IMR-90 (cell line): ENCODE data around the gene TXNDC8. TPM values are rescaled to one million over a fixed set of nuclear protein-coding genes. Genes with fewer than 3 reads are reported as not detected.

Experiments
- ATAC-seq: fragments of 200-7000 bp; cut with Tn5 transposase; 2 replicates; pipeline ENCODE4 v1.9.1; 2020; ENCODE audit warnings: low read depth, mild to moderate bottlenecking, moderate library complexity
- BruUV-seq: library from RNA; stranded (reverse); fragments of 400-500 nt; replicated peaks from 2 replicates; lab custom pipeline; 2021; lab: Mats Ljungman, UMichigan
- CTCF ChIA-PET: fragments of 300-600 bp; formaldehyde crosslinking; extraction: SDS; loops from one replicate; lab custom pipeline; 2021; ENCODE audit warnings: antibody characterized with exemption; lab: Yijun Ruan, JAX
- POLR2A ChIA-PET: fragments of 300-600 bp; sonication (Branson Sonifier 250); formaldehyde crosslinking; loops from one replicate; lab custom pipeline; 2022; ENCODE audit warnings: antibody characterized with exemption; ENCODE audit not compliant: unreplicated experiment; lab: Charles Lee
- DNase-seq: peaks from one replicate; pipeline ENCODE4 v3.0.0; 2013
- H2AFZ ChIP-seq: replicated peaks from 2 replicates; pipeline ENCODE3; 2013; ENCODE audit warnings: low read length, mild to moderate bottlenecking; ENCODE audit not compliant: poor library complexity
- H2AK5ac ChIP-seq: 2 replicates; pipeline ENCODE4 v1.6.1; 2013; ENCODE audit warnings: low read depth, low read length, inconsistent platforms
- H2AK9ac ChIP-seq: replicated peaks from 2 replicates; pipeline ENCODE3; 2013; ENCODE audit warnings: mild to moderate bottlenecking, low read depth, low read length, moderate library complexity; ENCODE audit not compliant: poor library complexity
- H2BK120ac ChIP-seq: 2 replicates; pipeline ENCODE4 v1.6.1; 2013; ENCODE audit warnings: low read depth, low read length, inconsistent platforms
- H2BK15ac ChIP-seq: 3 replicates; pipeline ENCODE4 v1.6.1; 2013; ENCODE audit warnings: low read depth, low read length, inconsistent platforms
- H2BK20ac ChIP-seq: 2 replicates; pipeline ENCODE4 v1.6.1; 2013; ENCODE audit warnings: low read depth, mild to moderate bottlenecking, inconsistent platforms, low read length, moderate library complexity
- H2BK5ac ChIP-seq: 2 replicates; pipeline ENCODE4 v1.6.1; 2013; ENCODE audit warnings: mild to moderate bottlenecking, low read depth, low read length, inconsistent platforms; ENCODE audit not compliant: poor library complexity, severe bottlenecking
- H3K14ac ChIP-seq: replicated peaks from 2 replicates; pipeline ENCODE4 v1.6.1; 2013; ENCODE audit warnings: low read depth, low read length, inconsistent platforms
- H3K18ac ChIP-seq: 2 replicates; pipeline ENCODE4 v1.6.1; 2013; ENCODE audit warnings: low read depth, low read length, control low read depth
- H3K23ac ChIP-seq: 2 replicates; pipeline ENCODE4 v1.6.1; 2013; ENCODE audit warnings: low read depth, low read length, inconsistent platforms
- H3K27ac ChIP-seq: 2 replicates; pipeline ENCODE4 v1.5.1; 2013; ENCODE audit warnings: mild to moderate bottlenecking, control low read depth, low read length; ENCODE audit not compliant: insufficient read depth
- H3K27me3 ChIP-seq: 2 replicates; pipeline ENCODE4 v1.6.1; 2013; ENCODE audit warnings: low read length; ENCODE audit not compliant: control insufficient read depth, insufficient read depth
- H3K36me3 ChIP-seq: 2 replicates; pipeline ENCODE4 v1.6.1; 2013; ENCODE audit warnings: low read length, mixed read lengths; ENCODE audit not compliant: control insufficient read depth, insufficient read depth
- H3K4ac ChIP-seq: 2 replicates; pipeline ENCODE4 v1.6.1; 2013; ENCODE audit warnings: low read depth, low read length, inconsistent platforms
- H3K4me1 ChIP-seq: 2 replicates; pipeline ENCODE4 v1.6.1; 2013; ENCODE audit warnings: low read length, mixed read lengths; ENCODE audit not compliant: control insufficient read depth, insufficient read depth
- H3K4me2 ChIP-seq: 2 replicates; pipeline ENCODE4 v1.6.1; 2013; ENCODE audit warnings: low read depth, mild to moderate bottlenecking, control low read depth, low read length, moderate library complexity
- H3K4me3 ChIP-seq: 2 replicates; pipeline ENCODE4 v1.5.1; 2013; ENCODE audit warnings: low read depth, mild to moderate bottlenecking, control low read depth, low read length, moderate library complexity; ENCODE audit not compliant: insufficient read depth
- H3K56ac ChIP-seq: 2 replicates; pipeline ENCODE4 v1.6.1; 2013; ENCODE audit warnings: low read length, inconsistent platforms; ENCODE audit not compliant: insufficient read depth; ENCODE audit errors: extremely low read depth
- H3K79me1 ChIP-seq, 2 experiments: 2 replicates each; pipeline ENCODE4 v1.6.1; 2013; ENCODE audit warnings: low read length in 2 of 2, inconsistent platforms in 1 of 2, low read depth in 1 of 2
- H3K9ac ChIP-seq: 2 replicates; pipeline ENCODE4 v1.6.1; 2013; ENCODE audit warnings: low read depth, low read length, control low read depth
- H3K9me1 ChIP-seq: 2 replicates; pipeline ENCODE4 v1.6.1; 2013; ENCODE audit warnings: low read length, inconsistent platforms; ENCODE audit not compliant: insufficient read depth
- H3K9me3 ChIP-seq: 2 replicates; pipeline ENCODE4 v1.6.1; 2013; ENCODE audit warnings: low read length; ENCODE audit not compliant: control insufficient read depth, insufficient read depth
- H4K20me1 ChIP-seq: 2 replicates; pipeline ENCODE4 v1.6.1; 2013; ENCODE audit warnings: low read length, inconsistent platforms; ENCODE audit not compliant: insufficient read depth
- H4K5ac ChIP-seq: 2 replicates; pipeline ENCODE4 v1.6.1; 2013; ENCODE audit warnings: mild to moderate bottlenecking, low read depth, low read length, control low read depth
- H4K8ac ChIP-seq, 2 experiments: 2 replicates each; pipeline ENCODE4 v1.6.1; 2013; ENCODE audit warnings: low read depth in 2 of 2, low read length in 2 of 2, control low read depth in 1 of 2, inconsistent platforms in 1 of 2
- H4K91ac ChIP-seq: 2 replicates; pipeline ENCODE4 v1.6.1; 2013; ENCODE audit warnings: low read depth, low read length, inconsistent platforms; ENCODE audit not compliant: insufficient read depth
- CEBPB ChIP-seq: IDR thresholded peaks from 2 replicates; pipeline ENCODE4 v1.6.1; 2012; ENCODE audit warnings: low read depth, low read length, improper control_type of control experiment
- MXI1 ChIP-seq: IDR thresholded peaks from 2 replicates; pipeline ENCODE4 v1.6.1; 2012; ENCODE audit warnings: low read depth, mild to moderate bottlenecking, low read length, moderate library complexity, borderline replicate concordance
- WGBS, 2 experiments: methylation state at CpG; one replicate each; pipeline versions ENCODE4 v1.1.5 to v1.1.7; 2013; ENCODE audit warnings: missing lambda C conversion rate in 2 of 2; ENCODE audit not compliant: insufficient read length in 1 of 2; ENCODE audit errors: extremely low coverage in 2 of 2; 5-methylcytosine and 5-hydroxymethylcytosine counted together
- dilution Hi-C: fragments of 300-500 bp; cut with HindIII; formaldehyde crosslinking; loops from one replicate; pipeline ENCODE4 v1.14.3; 2018; ENCODE audit warnings: low sequenced_read_pairs; ENCODE audit not compliant: unreplicated experiment
- in situ Hi-C: fragments of 300-500 bp; cut with MboI; formaldehyde crosslinking; loops from 3 replicates; pipeline ENCODE4 v1.14.3; 2019; ENCODE audit warnings: low sequenced_read_pairs, inconsistent platforms, mixed read lengths
- intact Hi-C: fragments of 100-400 bp; cut with micrococcal nuclease; formaldehyde crosslinking; loops from 2 replicates; pipeline ENCODE4 v1.10.0; 2022
- polyA plus RNA-seq, 3 experiments: library from polyadenylated mRNA; depleted of rRNA; stranded (reverse); fragments of >200 nt; gene quantifications; 2 replicates each; pipeline ENCODE4 v1.2.3, GENCODE V29; 2012; ENCODE audit warnings: low replicate concordance in 1 of 3
- total RNA-seq: library from RNA; depleted of rRNA; stranded (reverse); fragments of >200 nt; gene quantifications from 2 replicates; pipeline ENCODE4 v1.2.3, GENCODE V29; 2012

Gene TXNDC8
- total and polyA plus RNA-seq, 2 of the 4 experiments (the other 2 are of a cell fraction): not detected

- no peak overlapping the region for H2BK20ac ChIP-seq
- H4K8ac ChIP-seq: no peak overlapping the region
- no peaks in the 10 kb centered on the region for H3K27me3 ChIP-seq
- no peaks in the 10 kb centered on the region for H3K9me3 ChIP-seq
- in situ Hi-C loops (no loop called here), dilution Hi-C loops (no loop called here), intact Hi-C loops (loop anchor here (1.0 kb wide), 1 partner anchor 8 kb away; no protein-coding TSS in a partner anchor)
- no peak overlapping the region for H3K4ac ChIP-seq
- H3K4me3 ChIP-seq: no peak overlapping the region
- no peak overlapping the region for H3K4me2 ChIP-seq
- no peak overlapping the region for H3K14ac ChIP-seq
- DNase-seq (peak; percentile 30), ATAC-seq (peak; percentile 4; the same call in 1 of the 2 replicates)
- no peaks in the 10 kb centered on the region for H4K20me1 ChIP-seq
- no peak overlapping the region for H2BK15ac ChIP-seq
- H2AK5ac ChIP-seq: no peak overlapping the region
- H2AK9ac ChIP-seq: no peak overlapping the region
- no TSS peak for BruUV-seq
- H3K36me3 ChIP-seq: no peaks in the 10 kb centered on the region
- no CpG with 5 or more reads among the region's 5 CpGs for WGBS, 2 experiments
- no peak overlapping the region for H3K27ac ChIP-seq
- TF ChIP-seq MXI1 (no peak), CEBPB (peak; percentile 80)
- no peak overlapping the region for H3K23ac ChIP-seq
- no peak overlapping the region for H2AFZ ChIP-seq
- H3K9ac ChIP-seq: no peak overlapping the region
- peaks cover 7 to 15% of the 10 kb centered on the region in 2 experiments; a peak in 2 of 4 replicates for H3K79me1 ChIP-seq
- H3K18ac ChIP-seq: no peak overlapping the region
- no peak overlapping the region for H3K56ac ChIP-seq
- CTCF ChIA-PET: no interaction called here
- H3K4me1 ChIP-seq: peaks cover 12% of the 10 kb centered on the region
- no peak overlapping the region for H2BK120ac ChIP-seq
- H2BK5ac ChIP-seq: no peak overlapping the region
- POLR2A ChIA-PET: no interaction called here
- no peak overlapping the region for H4K91ac ChIP-seq
- no peak overlapping the region for H4K5ac ChIP-seq
- H3K9me1 ChIP-seq: peaks cover 4% of the 10 kb centered on the region; the same call in 1 of the 2 replicates
Observed at GRCh38 chr9:110261632-110262031, 76.0 kb downstream of the TXNDC8 start.
